AG10803 (cell line): Measurements from ENCODE around the gene SMOC1.

Source experiments
- DNase-seq: peaks from one replicate; pipeline ENCODE4 v3.0.0; 2010; ENCODE audit warnings: low read depth
- H3K4me3 ChIP-seq: 2 replicates; pipeline ENCODE4 v1.5.1; 2011; ENCODE audit warnings: mild to moderate bottlenecking, low read length, control low read depth
- TF ChIP-seq, protein P1 (sequence below): conservative IDR thresholded peaks from 2 replicates; pipeline ENCODE4 v1.5.1; 2011; ENCODE audit warnings: mild to moderate bottlenecking, low read length, control low read depth, inconsistent platforms

SMOC1 gene

GRCh38 chr14:69994002-69994401 lies 114.8 kb downstream of the SMOC1 start:
- no peak for DNase-seq
- TF ChIP-seq, protein P1, sequence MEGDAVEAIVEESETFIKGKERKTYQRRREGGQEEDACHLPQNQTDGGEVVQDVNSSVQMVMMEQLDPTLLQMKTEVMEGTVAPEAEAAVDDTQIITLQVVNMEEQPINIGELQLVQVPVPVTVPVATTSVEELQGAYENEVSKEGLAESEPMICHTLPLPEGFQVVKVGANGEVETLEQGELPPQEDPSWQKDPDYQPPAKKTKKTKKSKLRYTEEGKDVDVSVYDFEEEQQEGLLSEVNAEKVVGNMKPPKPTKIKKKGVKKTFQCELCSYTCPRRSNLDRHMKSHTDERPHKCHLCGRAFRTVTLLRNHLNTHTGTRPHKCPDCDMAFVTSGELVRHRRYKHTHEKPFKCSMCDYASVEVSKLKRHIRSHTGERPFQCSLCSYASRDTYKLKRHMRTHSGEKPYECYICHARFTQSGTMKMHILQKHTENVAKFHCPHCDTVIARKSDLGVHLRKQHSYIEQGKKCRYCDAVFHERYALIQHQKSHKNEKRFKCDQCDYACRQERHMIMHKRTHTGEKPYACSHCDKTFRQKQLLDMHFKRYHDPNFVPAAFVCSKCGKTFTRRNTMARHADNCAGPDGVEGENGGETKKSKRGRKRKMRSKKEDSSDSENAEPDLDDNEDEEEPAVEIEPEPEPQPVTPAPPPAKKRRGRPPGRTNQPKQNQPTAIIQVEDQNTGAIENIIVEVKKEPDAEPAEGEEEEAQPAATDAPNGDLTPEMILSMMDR, result no peak
- H3K4me3 ChIP-seq, result no peak overlapping the region

- no peak overlapping the region for H3K4me3 ChIP-seq
- DNase-seq, result no peak
- TF ChIP-seq, protein P1, result no peak
Measured at GRCh38 chr14:69996216-69996615, 117.0 kb downstream of the SMOC1 start.

- TF ChIP-seq, protein P1, result no peak
- H3K4me3 ChIP-seq, result no peak overlapping the region
- peak; percentile 25 for DNase-seq
Measured at GRCh38 chr14:69997849-69998248, 118.6 kb downstream of the SMOC1 start.

DNA sequence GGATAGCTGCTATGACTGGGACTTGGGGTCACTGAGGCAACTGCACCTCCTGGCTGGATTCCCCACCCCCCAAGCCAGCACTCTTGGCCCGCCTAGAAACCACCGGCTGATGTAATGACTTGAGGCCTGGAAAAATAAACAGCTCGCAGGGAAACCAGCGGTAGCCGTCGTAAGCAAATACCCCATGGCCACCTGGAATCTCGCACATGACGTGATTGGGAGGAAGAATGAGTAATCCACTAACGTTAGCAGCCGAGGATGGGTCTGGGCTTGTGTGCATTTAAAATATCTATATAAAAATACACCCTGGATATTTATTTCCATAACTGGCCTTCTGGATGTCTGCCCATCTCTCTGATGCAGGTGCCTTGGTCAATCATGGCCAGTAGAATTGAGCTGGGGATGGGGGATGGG lies 120.1 kb downstream of the SMOC1 start:
- TF ChIP-seq, protein P1, result no peak
- no peak for DNase-seq

GRCh38 chr14:70000601-70001000 lies 121.4 kb downstream of the SMOC1 start:
- no peak for DNase-seq
- H3K4me3 ChIP-seq, result no peak overlapping the region
- TF ChIP-seq, protein P1, result no peak

More for the DNA sequence above, 120.1 kb downstream of the SMOC1 start:
- no peak overlapping the region for H3K4me3 ChIP-seq

- TF ChIP-seq, protein P1, result no peak
- no peak for DNase-seq
- H3K4me3 ChIP-seq, result no peak overlapping the region
Measured at GRCh38 chr14:70002589-70003346, 123.6 kb downstream of the SMOC1 start.

GRCh38 chr14:70004791-70005190 lies 125.6 kb downstream of the SMOC1 start:
- no peak for DNase-seq
- no peak overlapping the region for H3K4me3 ChIP-seq
- TF ChIP-seq, protein P1, result no peak
